ENCODE results near the gene MALT1. TPM values are rescaled to one million over a fixed set of nuclear protein-coding genes. Genes with fewer than 3 reads are reported as not detected.

Gene MALT1
- total and polyA plus RNA-seq, 2 experiments from 2014 or later, result 14.9 to 35.9 TPM

- Histone ChIP-seq H3K9me3 (ENCODE audit: low read depth) (no peaks in the 10 kb centered on the region), H3K4me3 (no peak overlapping the region), H3K4me1 (ENCODE audit: insufficient read depth) (no peaks in the 10 kb centered on the region), H3K4me2 (no peak overlapping the region), H3K27me3 (no peaks in the 10 kb centered on the region), H3K36me3 (replicated peaks; ENCODE audit: insufficient read depth, low read depth) (no peaks in the 10 kb centered on the region), H4K20me1 (ENCODE audit: insufficient read depth, poor library complexity, severe bottlenecking) (no peaks in the 10 kb centered on the region), H3K27ac (no peak overlapping the region), H3K79me2 (no peaks in the 10 kb centered on the region), H3K9me2 (replicated peaks; ENCODE audit: insufficient read depth) (no peaks in the 10 kb centered on the region), H2AFZ (no peak overlapping the region)
- no peak for TF ChIP-seq EZH2phosphoT487 (IDR thresholded peaks at IDR 0.05; ENCODE audit: low read depth, severe bottlenecking, unreplicated experiment)
- no peak for TF ChIP-seq EZH2 (IDR thresholded peaks at IDR 0.05; ENCODE audit: borderline replicate concordance)
- no peak for TF ChIP-seq CTCF (IDR thresholded peaks at IDR 0.05; ENCODE audit: poor library complexity)
- 98% methylated on average over 15 of the region's 15 CpGs for WGBS (ENCODE audit: low lambda C conversion rate, missing lambda C conversion rate)
- no peak for DNase-seq (ENCODE audit: low spot score)
Measured at GRCh38 chr18:58761970-58762780, 90.9 kb downstream of the MALT1 start.

- no peak overlapping the region for H3K4me2 ChIP-seq
- H2AFZ ChIP-seq, result no peak overlapping the region
- 88% methylated on average over 10 of the region's 10 CpGs for WGBS (ENCODE audit: low lambda C conversion rate, missing lambda C conversion rate)
- H3K36me3 ChIP-seq (replicated peaks; ENCODE audit: insufficient read depth, low read depth), result no peaks in the 10 kb centered on the region
- no peak for TF ChIP-seq CTCF (IDR thresholded peaks at IDR 0.05; ENCODE audit: poor library complexity)
- TF ChIP-seq EZH2 (IDR thresholded peaks at IDR 0.05; ENCODE audit: borderline replicate concordance), result no peak
- TF ChIP-seq EZH2phosphoT487 (IDR thresholded peaks at IDR 0.05; ENCODE audit: low read depth, severe bottlenecking, unreplicated experiment), result no peak
- no peaks in the 10 kb centered on the region for H4K20me1 ChIP-seq (ENCODE audit: insufficient read depth, poor library complexity, severe bottlenecking)
- H3K79me2 ChIP-seq, result no peaks in the 10 kb centered on the region
- no peak overlapping the region for H3K27ac ChIP-seq
- H3K9me2 ChIP-seq (replicated peaks; ENCODE audit: insufficient read depth), result no peaks in the 10 kb centered on the region
- H3K4me3 ChIP-seq, result no peak overlapping the region
- no peak for DNase-seq (ENCODE audit: low spot score)
- no peaks in the 10 kb centered on the region for H3K9me3 ChIP-seq (ENCODE audit: low read depth)
- no peaks in the 10 kb centered on the region for H3K27me3 ChIP-seq
- no peaks in the 10 kb centered on the region for H3K4me1 ChIP-seq (ENCODE audit: insufficient read depth)
Measured at GRCh38 chr18:58762781-58763171, 91.5 kb downstream of the MALT1 start.

- H2AFZ ChIP-seq, result no peak overlapping the region
- no peak overlapping the region for H3K4me2 ChIP-seq
- H3K27me3 ChIP-seq, result no peaks in the 10 kb centered on the region
- no peaks in the 10 kb centered on the region for H3K79me2 ChIP-seq
- no peak overlapping the region for H3K4me3 ChIP-seq
- TF ChIP-seq EZH2phosphoT487 (IDR thresholded peaks at IDR 0.05; ENCODE audit: low read depth, severe bottlenecking, unreplicated experiment), result no peak
- TF ChIP-seq CTCF (IDR thresholded peaks at IDR 0.05; ENCODE audit: poor library complexity), result no peak
- TF ChIP-seq EZH2 (IDR thresholded peaks at IDR 0.05; ENCODE audit: borderline replicate concordance), result no peak
- H3K9me3 ChIP-seq (ENCODE audit: low read depth), result no peaks in the 10 kb centered on the region
- no peak for DNase-seq (ENCODE audit: low spot score)
- 55% methylated on average over 3 of the region's 3 CpGs for WGBS (ENCODE audit: low lambda C conversion rate, missing lambda C conversion rate)
- no peaks in the 10 kb centered on the region for H3K9me2 ChIP-seq (replicated peaks; ENCODE audit: insufficient read depth)
- H3K4me1 ChIP-seq (ENCODE audit: insufficient read depth), result peaks cover 5% of the 10 kb centered on the region
- no peaks in the 10 kb centered on the region for H4K20me1 ChIP-seq (ENCODE audit: insufficient read depth, poor library complexity, severe bottlenecking)
- no peaks in the 10 kb centered on the region for H3K36me3 ChIP-seq (replicated peaks; ENCODE audit: insufficient read depth, low read depth)
- H3K27ac ChIP-seq, result no peak overlapping the region
Measured at GRCh38 chr18:58766164-58766563, 94.9 kb downstream of the MALT1 start.

Measured in hepatocyte (in vitro differentiated cells).